Sigmoid colon (tissue), 4 donors: ENCODE measurements around the gene POLD1.

ENCODE experiments used
- CTCF ChIP-seq, 4 experiments: fragments of 450-650 bp in 3 of 4; fragments of 200-600 bp in 1 of 4; IDR thresholded peaks; one replicate each; pipeline ENCODE4 v1.5.1; 2016 to 2019; ENCODE audit warnings: antibody characterized with exemption in 4 of 4, mild to moderate bottlenecking in 3 of 4, moderate library complexity in 2 of 4
- EP300 ChIP-seq, 4 donors: sonication (generic); formaldehyde crosslinking; IDR thresholded peaks; one replicate each; pipeline ENCODE4 v1.6.1; 2017; ENCODE audit warnings: antibody characterized with exemption in 4 of 4
- POLR2A ChIP-seq, 2 donors: fragments of 450-650 bp; IDR thresholded peaks; one replicate each; pipeline ENCODE4 v1.6.1; 2016; ENCODE audit warnings: antibody characterized with exemption in 2 of 2, mild to moderate bottlenecking in 2 of 2, moderate library complexity in 2 of 2
- POLR2AphosphoS5 ChIP-seq, 4 donors: sonication (generic); formaldehyde crosslinking; IDR thresholded peaks; one replicate each; pipeline ENCODE4 v1.6.1; 2017; ENCODE audit warnings: antibody characterized with exemption in 4 of 4

GRCh38 chr19:50371914-50372475, 12.2 kb upstream of the POLD1 start:
- TF ChIP-seq CTCF (IDR thresholded peaks at IDR 0.05) (no peak), POLR2A (IDR thresholded peaks at IDR 0.05) (no peak), EP300 (IDR thresholded peaks at IDR 0.05) (no peak), POLR2AphosphoS5 (IDR thresholded peaks at IDR 0.05) (no peak)
